Measurements from ENCODE around the gene EPHB1. TPM values are rescaled to one million over a fixed set of nuclear protein-coding genes. Genes with fewer than 3 reads are reported as not detected.
"Not testable (repeated sequence)": the region's sequence is repeated elsewhere in the genome, so short reads cannot be mapped to it uniquely, and the experiment has no call there.

The EPHB1 gene
- total RNA-seq, 2 donors from 2014 or later = 2.3 to 21.2 TPM

GRCh38 chr3:135056084-135056730, 261.1 kb downstream of the EPHB1 start:
- no peak overlapping the region for H3K4me3 ChIP-seq
- H3K27ac ChIP-seq = no peak overlapping the region
- intact Hi-C loops (cut with DNase I) = no loop called here
- 65% methylated on average over 5 of the region's 7 CpGs for WGBS
- DNase-seq (ENCODE audit: low spot score) = no peak
- H3K36me3 ChIP-seq = no peaks in the 10 kb centered on the region
- TF ChIP-seq POLR2AphosphoS5 (IDR thresholded peaks at IDR 0.05) (no peak), POLR2A (IDR thresholded peaks at IDR 0.05) (no peak)
- TF ChIP-seq, protein P1, sequence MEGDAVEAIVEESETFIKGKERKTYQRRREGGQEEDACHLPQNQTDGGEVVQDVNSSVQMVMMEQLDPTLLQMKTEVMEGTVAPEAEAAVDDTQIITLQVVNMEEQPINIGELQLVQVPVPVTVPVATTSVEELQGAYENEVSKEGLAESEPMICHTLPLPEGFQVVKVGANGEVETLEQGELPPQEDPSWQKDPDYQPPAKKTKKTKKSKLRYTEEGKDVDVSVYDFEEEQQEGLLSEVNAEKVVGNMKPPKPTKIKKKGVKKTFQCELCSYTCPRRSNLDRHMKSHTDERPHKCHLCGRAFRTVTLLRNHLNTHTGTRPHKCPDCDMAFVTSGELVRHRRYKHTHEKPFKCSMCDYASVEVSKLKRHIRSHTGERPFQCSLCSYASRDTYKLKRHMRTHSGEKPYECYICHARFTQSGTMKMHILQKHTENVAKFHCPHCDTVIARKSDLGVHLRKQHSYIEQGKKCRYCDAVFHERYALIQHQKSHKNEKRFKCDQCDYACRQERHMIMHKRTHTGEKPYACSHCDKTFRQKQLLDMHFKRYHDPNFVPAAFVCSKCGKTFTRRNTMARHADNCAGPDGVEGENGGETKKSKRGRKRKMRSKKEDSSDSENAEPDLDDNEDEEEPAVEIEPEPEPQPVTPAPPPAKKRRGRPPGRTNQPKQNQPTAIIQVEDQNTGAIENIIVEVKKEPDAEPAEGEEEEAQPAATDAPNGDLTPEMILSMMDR (IDR thresholded peaks at IDR 0.05) = no peak
- H3K4me1 ChIP-seq (replicated peaks) = no peaks in the 10 kb centered on the region
- H3K27me3 ChIP-seq (replicated peaks; ENCODE audit: insufficient read depth) = no peaks in the 10 kb centered on the region
- H3K9me3 ChIP-seq = no peaks in the 10 kb centered on the region

GRCh38 chr3:135056733-135057310, 261.8 kb downstream of the EPHB1 start:
- DNase-seq (ENCODE audit: low spot score) = no peak
- intact Hi-C loops (cut with DNase I) = no loop called here
- no peaks in the 10 kb centered on the region for H3K9me3 ChIP-seq
- 76% methylated on average over 6 of the region's 6 CpGs for WGBS
- no peaks in the 10 kb centered on the region for H3K36me3 ChIP-seq
- H3K27me3 ChIP-seq (replicated peaks; ENCODE audit: insufficient read depth) = no peaks in the 10 kb centered on the region
- H3K27ac ChIP-seq = no peak overlapping the region
- TF ChIP-seq POLR2A (IDR thresholded peaks at IDR 0.05) (no peak), POLR2AphosphoS5 (IDR thresholded peaks at IDR 0.05) (no peak)
- TF ChIP-seq, protein P1 (IDR thresholded peaks at IDR 0.05) = no peak
- H3K4me3 ChIP-seq = no peak overlapping the region
- H3K4me1 ChIP-seq (replicated peaks) = no peaks in the 10 kb centered on the region

- WGBS = 87% methylated on average over 5 of the region's 5 CpGs
- TF ChIP-seq, protein P1 (IDR thresholded peaks at IDR 0.05) = no peak
- TF ChIP-seq POLR2AphosphoS5 (IDR thresholded peaks at IDR 0.05) (no peak), POLR2A (IDR thresholded peaks at IDR 0.05) (no peak)
- no peak overlapping the region for H3K27ac ChIP-seq
- H3K36me3 ChIP-seq = no peaks in the 10 kb centered on the region
- H3K27me3 ChIP-seq (replicated peaks; ENCODE audit: insufficient read depth) = no peaks in the 10 kb centered on the region
- intact Hi-C loops (cut with DNase I) = no loop called here
- no peak overlapping the region for H3K4me3 ChIP-seq
- no peaks in the 10 kb centered on the region for H3K9me3 ChIP-seq
- H3K4me1 ChIP-seq (replicated peaks) = no peaks in the 10 kb centered on the region
- DNase-seq (ENCODE audit: low spot score) = no peak
Measured at GRCh38 chr3:135057996-135058395, 262.9 kb downstream of the EPHB1 start.

- Histone ChIP-seq H3K27ac (no peak overlapping the region), H3K9me3 (no peaks in the 10 kb centered on the region), H3K4me1 (replicated peaks) (no peaks in the 10 kb centered on the region), H3K27me3 (replicated peaks; ENCODE audit: insufficient read depth) (no peaks in the 10 kb centered on the region), H3K4me3 (no peak overlapping the region), H3K36me3 (no peaks in the 10 kb centered on the region)
- TF ChIP-seq POLR2AphosphoS5 (IDR thresholded peaks at IDR 0.05) = no peak
- TF ChIP-seq, protein P1 (IDR thresholded peaks at IDR 0.05) = no peak
- no peak for TF ChIP-seq POLR2A (IDR thresholded peaks at IDR 0.05)
- intact Hi-C loops (cut with DNase I) = no loop called here
- 79% methylated on average over 6 of the region's 6 CpGs for WGBS
- DNase-seq (ENCODE audit: low spot score) = no peak
Measured at GRCh38 chr3:135059580-135059979, 264.5 kb downstream of the EPHB1 start.

DNA sequence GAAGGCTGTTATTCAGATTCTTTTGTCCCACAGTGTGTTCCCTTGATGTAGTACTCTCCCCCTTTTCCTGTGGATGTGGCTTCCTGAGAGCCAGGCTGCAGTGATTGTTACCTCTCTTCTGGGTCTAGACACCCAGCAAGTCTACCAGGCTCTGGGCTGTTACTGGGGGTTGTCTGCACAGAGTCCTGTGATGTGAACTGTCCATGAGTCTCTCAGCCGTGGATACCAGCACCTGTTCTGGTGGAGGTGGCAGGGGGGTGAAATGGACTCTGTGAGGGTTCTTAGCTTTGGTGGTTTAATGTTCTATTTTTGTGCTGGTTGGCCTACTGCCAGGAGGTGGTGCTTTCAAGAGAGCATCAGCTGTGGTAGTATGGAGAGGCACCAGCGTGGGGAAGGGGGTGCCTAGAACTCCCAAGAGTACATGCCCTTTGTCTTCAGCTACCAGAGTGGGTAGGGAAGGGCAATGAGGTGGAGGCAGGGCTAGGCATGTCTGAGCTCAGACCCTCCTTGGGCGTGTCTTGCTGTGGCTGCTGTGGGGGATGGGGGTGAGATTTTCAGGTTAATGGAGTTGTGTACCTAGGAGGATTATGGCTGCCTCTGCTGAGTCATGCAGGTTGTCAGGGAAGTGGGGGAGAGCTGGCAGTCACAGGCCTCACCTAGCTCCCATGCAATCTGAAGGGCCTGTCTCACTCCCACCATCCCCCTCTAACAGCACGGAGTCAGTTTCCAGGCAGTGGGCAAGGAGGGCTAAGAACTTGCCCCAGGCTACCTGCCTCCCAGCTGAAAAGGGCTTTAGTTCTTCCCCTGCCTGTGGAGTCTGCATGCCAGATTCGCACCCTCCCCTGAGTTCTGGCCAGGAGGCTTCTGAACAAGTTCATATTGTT, 272.0 kb downstream of the EPHB1 start:
- DNase-seq (ENCODE audit: low spot score); H3K4me3 ChIP-seq; intact Hi-C loops (cut with DNase I); H3K27ac ChIP-seq; H3K4me1 ChIP-seq (replicated peaks); H3K36me3 ChIP-seq; H3K9me3 ChIP-seq; H3K27me3 ChIP-seq (replicated peaks; ENCODE audit: insufficient read depth): not testable (repeated sequence)
- WGBS = 60% methylated on average over 5 of the region's 5 CpGs
